HPDE6-E6E7 (cell line): ENCODE measurements around the gene CBR4.
"Not testable (repeated sequence)": the region's sequence is repeated elsewhere in the genome, so short reads cannot be mapped to it uniquely, and the experiment has no call there.

Source experiments
- DNase-seq: peaks from one replicate; pipeline ENCODE4 v3.0.0; 2011; ENCODE audit warnings: missing footprints; ENCODE audit errors: extremely low spot score

CBR4 gene

GRCh38 chr4:169010125-169011023, at the start of gene CBR4:
TSS of gene CBR4 (minus strand) at chr4:169010255. CDS start at chr4:169010089, 166 bp downstream.
- DNase-seq = peak; percentile 93

GRCh38 chr4:169059306-169060211, 49.5 kb upstream of the CBR4 start:
- no peak for DNase-seq

- no peak for DNase-seq
Measured at GRCh38 chr4:169058312-169058711, 48.3 kb upstream of the CBR4 start.

- no peak for DNase-seq
Measured at GRCh38 chr4:169054879-169055278, 44.8 kb upstream of the CBR4 start.

- no peak for DNase-seq
Measured at GRCh38 chr4:169052594-169052945, 42.5 kb upstream of the CBR4 start.

GRCh38 chr4:169051761-169052593, 41.9 kb upstream of the CBR4 start:
- DNase-seq = no peak

GRCh38 chr4:169050881-169051760, 41.1 kb upstream of the CBR4 start:
- no peak for DNase-seq

- no peak for DNase-seq
Measured at GRCh38 chr4:169050284-169050683, 40.2 kb upstream of the CBR4 start.

- no peak for DNase-seq
Measured at GRCh38 chr4:169048868-169049414, 38.9 kb upstream of the CBR4 start.

- no peak for DNase-seq
Measured at GRCh38 chr4:169047956-169048355, 37.9 kb upstream of the CBR4 start.

GRCh38 chr4:169045862-169046584, 36.0 kb upstream of the CBR4 start:
- DNase-seq = no peak

GRCh38 chr4:169044714-169045447, 34.8 kb upstream of the CBR4 start:
- no peak for DNase-seq

GRCh38 chr4:169042608-169043007, 32.6 kb upstream of the CBR4 start:
- DNase-seq = no peak

GRCh38 chr4:169040559-169041261, 30.7 kb upstream of the CBR4 start:
- no peak for DNase-seq

GRCh38 chr4:169039251-169039954, 29.3 kb upstream of the CBR4 start:
- no peak for DNase-seq

- DNase-seq = no peak
Measured at GRCh38 chr4:169037506-169037905, 27.5 kb upstream of the CBR4 start.

- DNase-seq = not testable (repeated sequence)
Measured at GRCh38 chr4:169035871-169036620, 26.0 kb upstream of the CBR4 start.
